Measurements from ENCODE around the gene TNFSF12.

- no peak for TF ChIP-seq CTCF (IDR thresholded peaks at IDR 0.05; ENCODE audit: insufficient read depth, low read length, poor library complexity, severe bottlenecking)
- TF ChIP-seq EZH2phosphoT487 (conservative IDR thresholded peaks at IDR 0.05; ENCODE audit: low read length): no peak
Observed at GRCh38 chr17:7508145-7508544, 40.7 kb upstream of the TNFSF12 start.

All from SU-DHL-6 (cell line).